Measurements from ENCODE around the gene MAP7D2.

MAP7D2 gene

GRCh38 chrX:19958552-19959486 lies 157.9 kb downstream of the MAP7D2 start:
- Histone ChIP-seq H3K9me3 (ENCODE audit: severe bottlenecking) (no peaks in the 10 kb centered on the region), H3K27ac (ENCODE audit: poor library complexity, severe bottlenecking) (no peak overlapping the region), H3K4me1 (ENCODE audit: insufficient read depth, poor library complexity, severe bottlenecking) (no peaks in the 10 kb centered on the region), H3K36me3 (ENCODE audit: low read depth) (0 out of 2 replicates have a peak, but pooled peaks cover 3% of the 10 kb centered on the region), H3K4me3 (ENCODE audit: severe bottlenecking) (no peak overlapping the region), H3K27me3 (ENCODE audit: insufficient read depth, poor library complexity, severe bottlenecking) (no peaks in the 10 kb centered on the region)
- no peak for TF ChIP-seq CTCF (IDR thresholded peaks at IDR 0.05; ENCODE audit: poor library complexity, severe bottlenecking)
- DNase-seq (ENCODE audit: low spot score): no peak
- no peak for ATAC-seq (ENCODE audit: low read depth)

GRCh38 chrX:19956923-19957322 lies 159.8 kb downstream of the MAP7D2 start:
- H3K4me3 ChIP-seq (ENCODE audit: severe bottlenecking): no peak overlapping the region
- H3K4me1 ChIP-seq (ENCODE audit: insufficient read depth, poor library complexity, severe bottlenecking): no peaks in the 10 kb centered on the region
- DNase-seq (ENCODE audit: low spot score) (no peak), ATAC-seq (ENCODE audit: low read depth) (no peak)
- no peak for TF ChIP-seq CTCF (IDR thresholded peaks at IDR 0.05; ENCODE audit: poor library complexity, severe bottlenecking)
- H3K36me3 ChIP-seq (ENCODE audit: low read depth): no peaks in the 10 kb centered on the region
- H3K27ac ChIP-seq (ENCODE audit: poor library complexity, severe bottlenecking): no peak overlapping the region
- H3K27me3 ChIP-seq (ENCODE audit: insufficient read depth, poor library complexity, severe bottlenecking): no peaks in the 10 kb centered on the region
- H3K9me3 ChIP-seq (ENCODE audit: severe bottlenecking): no peaks in the 10 kb centered on the region

All from RWPE2 (cell line).